Transverse colon (tissue), 3 donors: ENCODE data around the gene EHBP1.

ENCODE experiments used
- CTCF ChIP-seq, 5 experiments: fragments of 200-600 bp in 3 of 5; fragments of 450-650 bp in 2 of 5; sonication (generic) in 3 of 5; IDR thresholded peaks; 1 replicate in 2 of 5; 2 replicates in 3 of 5; pipeline ENCODE4 v1.5.1; 2016 to 2017; ENCODE audit warnings: antibody characterized with exemption in 5 of 5, inconsistent platforms in 3 of 5, mild to moderate bottlenecking in 2 of 5, moderate library complexity in 1 of 5
- EP300 ChIP-seq: sonication (generic); formaldehyde crosslinking; IDR thresholded peaks from one replicate; pipeline ENCODE4 v1.6.1; 2017; ENCODE audit warnings: antibody characterized with exemption, low read depth
- POLR2A ChIP-seq: fragments of 450-650 bp; IDR thresholded peaks from one replicate; pipeline ENCODE4 v1.6.1; 2016; ENCODE audit warnings: antibody characterized with exemption, mild to moderate bottlenecking, moderate library complexity

DNA sequence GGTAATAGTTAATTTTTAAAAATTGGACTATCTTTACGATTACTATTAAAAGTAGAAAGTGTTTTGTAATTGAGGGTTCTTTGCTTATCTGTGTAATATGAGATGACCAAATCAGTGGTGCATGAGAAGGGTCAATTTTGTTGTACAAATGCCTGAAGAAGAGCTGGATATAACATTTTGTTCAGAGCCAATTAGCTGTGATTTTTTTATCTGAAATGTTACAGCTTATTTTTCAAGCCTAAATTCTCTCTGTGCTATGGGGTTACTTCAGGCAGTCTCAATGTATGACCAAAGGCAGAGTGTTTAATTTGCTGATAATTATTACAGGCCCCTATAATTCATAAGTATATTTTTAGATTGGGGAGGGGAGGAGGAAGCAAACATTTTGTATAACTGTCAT, 386.9 kb downstream of the EHBP1 start:
- no peak for TF ChIP-seq CTCF (IDR thresholded peaks at IDR 0.05)
- no peak for TF ChIP-seq POLR2A
- TF ChIP-seq EP300, result no peak
